Natural killer cell (primary cell): ENCODE measurements around the gene NFIB. TPM values are rescaled to one million over a fixed set of nuclear protein-coding genes. Genes with fewer than 3 reads are reported as not detected.

Experiments
- ATAC-seq, 3 donors: fragments of 150-1000 bp in 2 of 3; fragments of 200-7000 bp in 1 of 3; cut with Tn5 transposase; 1 replicate in 1 of 3; 2 replicates in 2 of 3; pipeline ENCODE4 v1.10.0; 2021; ENCODE audit warnings: mild to moderate bottlenecking in 2 of 3, moderate library complexity in 2 of 3
- DNase-seq, 2 donors: peaks; one replicate each; pipeline versions ENCODE4 v3.0.0 to v3.0.0-alpha.2; 2013 to 2021; ENCODE audit warnings: mixed read lengths in 1 of 2
- H3K27ac ChIP-seq: one replicate; pipeline ENCODE4 v1.5.1; 2013; ENCODE audit warnings: mild to moderate bottlenecking, low read length
- H3K27me3 ChIP-seq: one replicate; pipeline ENCODE4 v1.6.1; 2013; ENCODE audit warnings: low read length; ENCODE audit not compliant: control insufficient read depth, insufficient read depth
- H3K36me3 ChIP-seq: one replicate; pipeline ENCODE4 v1.6.1; 2013; ENCODE audit warnings: low read length; ENCODE audit not compliant: control insufficient read depth, insufficient read depth
- H3K4me1 ChIP-seq: one replicate; pipeline ENCODE4 v1.6.1; 2013; ENCODE audit warnings: low read length; ENCODE audit not compliant: control insufficient read depth, insufficient read depth
- H3K4me3 ChIP-seq: one replicate; pipeline ENCODE4 v1.5.1; 2013; ENCODE audit warnings: low read length
- H3K9me3 ChIP-seq: one replicate; pipeline ENCODE4 v1.6.1; 2013; ENCODE audit warnings: low read length; ENCODE audit not compliant: control insufficient read depth, insufficient read depth
- H3K27ac Mint-ChIP-seq, 2 donors: one replicate each; pipeline ENCODE4 v1.8.0; 2022; ENCODE audit warnings: mild to moderate bottlenecking in 2 of 2, mixed read lengths in 2 of 2, moderate library complexity in 1 of 2
- H3K27me3 Mint-ChIP-seq, 2 donors: one replicate each; pipeline ENCODE4 v1.8.0; 2022; ENCODE audit warnings: low read depth in 2 of 2, mixed read lengths in 2 of 2
- H3K36me3 Mint-ChIP-seq: one replicate; pipeline ENCODE4 v1.8.0; 2022; ENCODE audit warnings: mixed read lengths
- H3K4me1 Mint-ChIP-seq, 2 donors: one replicate each; pipeline ENCODE4 v1.8.0; 2022; ENCODE audit warnings: mixed read lengths in 2 of 2
- H3K4me3 Mint-ChIP-seq: one replicate; pipeline ENCODE4 v1.8.0; 2022; ENCODE audit warnings: mild to moderate bottlenecking, moderate library complexity, mixed read lengths
- H3K9me3 Mint-ChIP-seq, 2 donors: one replicate each; pipeline ENCODE4 v1.8.0; 2022; ENCODE audit warnings: mixed read lengths in 2 of 2
- CTCF ChIP-seq: fragments of 200-600 bp; IDR thresholded peaks from one replicate; pipeline ENCODE4 v1.8.0; 2022; ENCODE audit warnings: antibody characterized with exemption
- WGBS: methylation state at CpG from one replicate; pipeline ENCODE4 v1.1.7; 2013; ENCODE audit warnings: missing lambda C conversion rate; ENCODE audit not compliant: insufficient coverage; 5-methylcytosine and 5-hydroxymethylcytosine counted together
- intact Hi-C: fragments of 100-400 bp; cut with micrococcal nuclease; formaldehyde crosslinking; loops from one replicate; pipeline ENCODE4 v1.14.2; 2022
- total RNA-seq, 4 donors: library from RNA; stranded (reverse); fragments of 120-200 nt in 1 of 4; gene quantifications; one replicate each; pipeline versions ENCODE4 v1.2.3 to v1.2.4, GENCODE V29; 2013 to 2022

The NFIB gene
- total RNA-seq, 3 donors from 2014 or later (not counting 1 experiment from before 2014, with no cell fraction given) = 0.20 to 0.21 TPM; not detected in 1

GRCh38 chr9:14097666-14098415 lies 216.1 kb downstream of the NFIB start:
- no peaks in the 10 kb centered on the region for H3K27me3 ChIP-seq
- WGBS = 78% methylated on average over 2 of the region's 6 CpGs
- no peak for TF ChIP-seq CTCF
- H3K36me3 ChIP-seq = no peaks in the 10 kb centered on the region
- intact Hi-C loops = no loop called here
- no peak overlapping the region for H3K4me3 Mint-ChIP-seq
- H3K36me3 Mint-ChIP-seq = no peaks in the 10 kb centered on the region
- no peak overlapping the region for H3K4me3 ChIP-seq
- no peak for ATAC-seq
- H3K27ac ChIP-seq = no peak overlapping the region
- peaks cover 0 to 2% of the 10 kb centered on the region in 2 donors for H3K9me3 Mint-ChIP-seq
- no peaks in the 10 kb centered on the region for H3K4me1 ChIP-seq
- no peaks in the 10 kb centered on the region for H3K27me3 Mint-ChIP-seq
- DNase-seq = no peak
- no peaks in the 10 kb centered on the region for H3K4me1 Mint-ChIP-seq
- no peaks in the 10 kb centered on the region for H3K9me3 ChIP-seq
- no peak overlapping the region for H3K27ac Mint-ChIP-seq

GRCh38 chr9:14097215-14097614 lies 216.7 kb downstream of the NFIB start:
- Histone ChIP-seq H3K4me1 (no peaks in the 10 kb centered on the region), H3K27ac (no peak overlapping the region), H3K9me3 (no peaks in the 10 kb centered on the region), H3K4me3 (no peak overlapping the region), H3K27me3 (no peaks in the 10 kb centered on the region), H3K36me3 (no peaks in the 10 kb centered on the region)
- Mint-ChIP-seq H3K9me3 (peaks cover 0 to 2% of the 10 kb centered on the region in 2 donors), H3K4me3 (no peak overlapping the region), H3K27ac (no peak overlapping the region), H3K4me1 (no peaks in the 10 kb centered on the region), H3K36me3 (no peaks in the 10 kb centered on the region), H3K27me3 (no peaks in the 10 kb centered on the region)
- no peak for DNase-seq
- 0% methylated on average over 1 of the region's 4 CpGs for WGBS
- ATAC-seq = no peak
- no peak for TF ChIP-seq CTCF
- intact Hi-C loops = no loop called here

- WGBS = 90% methylated on average over 15 of the region's 15 CpGs
- H3K9me3 Mint-ChIP-seq = peaks cover 0 to 2% of the 10 kb centered on the region in 2 donors
- H3K4me1 Mint-ChIP-seq = no peaks in the 10 kb centered on the region
- no peaks in the 10 kb centered on the region for H3K36me3 ChIP-seq
- H3K4me3 Mint-ChIP-seq = no peak overlapping the region
- no peak for TF ChIP-seq CTCF
- intact Hi-C loops = no loop called here
- DNase-seq = no peak
- H3K27ac ChIP-seq = no peak overlapping the region
- no peak overlapping the region for H3K27ac Mint-ChIP-seq
- no peaks in the 10 kb centered on the region for H3K9me3 ChIP-seq
- ATAC-seq = no peak
- H3K27me3 Mint-ChIP-seq = no peaks in the 10 kb centered on the region
- H3K4me1 ChIP-seq = no peaks in the 10 kb centered on the region
- H3K4me3 ChIP-seq = no peak overlapping the region
- no peaks in the 10 kb centered on the region for H3K27me3 ChIP-seq
- H3K36me3 Mint-ChIP-seq = no peaks in the 10 kb centered on the region
These were observed 217.6 kb downstream of the NFIB start for GRCh38 chr9:14096258-14096922.
